CD4-positive, alpha-beta T cell treated with Interleukin-21 for 1 hour (primary cell): ENCODE results near the gene TAL1.

Experiments
- DNase-seq: peaks from one replicate; pipeline ENCODE4 v3.0.0-alpha.2; 2020

Gene TAL1

DNA sequence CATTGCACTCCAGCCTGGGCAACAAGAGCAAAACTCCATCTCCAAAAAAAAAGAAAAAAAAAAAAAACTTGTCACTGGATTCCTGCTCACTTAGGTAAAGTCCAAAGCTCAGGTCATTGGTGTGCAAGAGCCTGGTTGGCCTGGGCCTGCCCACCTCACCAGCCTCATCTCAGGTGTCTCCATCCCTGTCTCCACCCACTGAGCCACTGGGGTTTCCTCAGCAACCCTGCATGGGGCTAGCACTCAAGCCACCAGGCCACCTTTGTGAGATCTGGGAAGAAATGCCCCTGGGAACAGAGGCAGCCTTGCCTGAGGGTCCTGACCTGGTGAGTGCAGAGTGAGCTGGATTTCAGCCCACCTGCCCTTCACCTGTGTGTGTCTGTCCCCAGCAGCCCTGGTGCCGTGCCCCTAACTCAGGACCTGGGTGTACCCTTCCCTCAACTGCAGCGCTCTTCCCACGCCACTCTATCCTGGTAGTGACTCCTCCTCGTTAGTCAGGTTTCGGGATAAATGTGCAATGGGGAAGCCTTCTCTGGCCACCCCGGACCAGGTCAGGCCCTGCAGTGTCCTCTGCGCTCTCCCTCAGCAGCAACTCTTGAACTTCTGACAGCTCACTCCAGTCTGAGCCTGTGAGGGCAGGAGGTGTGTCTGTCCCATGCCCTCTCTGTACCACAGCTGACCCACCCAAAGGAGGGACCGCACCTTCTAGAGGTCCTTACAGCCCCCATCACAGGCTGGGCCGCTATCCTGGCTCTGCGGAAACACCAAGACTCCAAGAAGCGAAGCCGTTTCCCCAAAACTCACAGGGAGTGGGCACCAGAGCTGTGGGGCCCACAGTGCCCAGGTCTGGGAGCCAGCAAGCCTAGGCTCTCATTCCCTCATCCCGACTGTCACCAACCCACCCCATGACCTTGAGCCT is 45.5 kb downstream of the TAL1 start:
- DNase-seq, result no peak

DNA sequence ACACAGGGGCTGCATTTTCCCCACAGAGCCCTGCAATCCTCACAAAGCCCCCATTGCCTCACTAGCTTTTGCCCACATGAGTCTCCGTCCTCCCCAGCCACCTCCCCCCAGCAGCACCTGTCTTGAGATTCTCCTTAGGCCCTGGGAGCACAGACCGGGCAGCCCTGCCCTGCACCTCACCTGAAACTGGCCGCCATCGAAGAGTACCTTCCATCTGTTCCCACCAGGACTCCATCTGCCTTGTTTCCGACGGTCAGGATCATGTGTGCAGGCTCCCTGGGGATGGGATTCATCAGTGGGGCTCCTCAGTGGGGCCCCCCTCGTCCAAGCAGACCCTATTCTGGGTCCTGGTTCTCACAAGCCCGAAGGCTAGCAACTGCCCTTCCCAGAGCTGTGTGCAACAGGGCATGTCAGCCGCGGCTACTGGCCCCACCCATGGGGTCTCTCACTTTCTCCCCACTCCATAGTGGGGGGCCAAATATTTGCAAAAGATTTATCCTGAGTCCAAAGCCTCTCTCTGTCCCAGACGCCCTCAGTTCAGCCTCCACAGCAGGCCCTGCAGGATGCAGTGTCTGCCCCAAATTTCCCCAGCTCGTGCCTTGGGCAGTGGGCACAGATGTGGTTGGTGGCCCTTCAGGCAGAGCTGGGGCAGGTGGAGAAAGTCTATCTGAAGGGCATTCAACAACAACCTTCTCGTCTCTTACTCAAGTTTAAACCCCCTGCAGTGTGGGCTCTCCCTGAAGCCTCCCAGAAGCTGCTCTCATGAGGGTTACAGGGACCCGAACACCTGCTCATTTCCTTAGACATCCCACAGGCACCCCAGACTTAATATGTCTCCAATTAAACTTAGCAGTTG is 47.0 kb downstream of the TAL1 start:
- no peak for DNase-seq

DNA sequence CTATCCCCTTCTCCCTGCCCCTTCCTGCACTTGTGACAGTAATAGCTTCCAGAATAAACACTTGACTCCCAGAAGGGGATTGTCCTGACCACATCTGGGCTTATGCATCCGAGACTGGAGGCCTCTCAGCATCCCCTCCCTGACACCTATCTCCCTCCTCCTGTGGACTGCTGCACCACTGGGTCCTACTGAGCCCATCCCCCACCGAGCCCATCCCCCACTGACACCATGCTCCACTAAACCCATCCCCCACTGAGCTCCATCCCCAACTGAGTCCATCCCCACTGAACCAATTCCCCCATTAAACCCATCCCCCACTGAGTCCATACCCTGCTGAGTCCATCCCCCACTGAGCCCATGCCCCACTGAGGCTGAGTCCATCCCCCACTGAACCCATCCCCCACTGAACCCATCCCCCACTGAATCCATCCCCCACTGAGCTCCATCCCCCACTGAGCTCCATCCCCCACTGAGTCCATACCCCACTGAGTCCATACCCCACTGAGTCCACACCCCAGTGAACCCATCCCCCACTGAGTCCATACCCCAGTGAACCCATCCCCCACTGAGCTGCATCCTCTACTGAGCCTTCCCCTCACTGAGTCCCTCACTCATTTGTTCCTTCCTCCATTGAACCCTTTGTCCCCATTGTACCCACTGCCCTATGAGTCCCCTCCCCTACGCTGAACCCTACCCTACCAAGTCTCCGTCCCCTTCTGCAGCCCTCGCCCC is 47.8 kb downstream of the TAL1 start:
- DNase-seq, result no peak

GRCh38 chr1:47183308-47184089 is 48.5 kb downstream of the TAL1 start:
- DNase-seq, result no peak

GRCh38 chr1:47182676-47183235 is 49.3 kb downstream of the TAL1 start:
- no peak for DNase-seq

- DNase-seq, result no peak
Measured at GRCh38 chr1:47181955-47182675, 49.9 kb downstream of the TAL1 start.

GRCh38 chr1:47181095-47181954 is 50.7 kb downstream of the TAL1 start:
- DNase-seq, result no peak

DNA sequence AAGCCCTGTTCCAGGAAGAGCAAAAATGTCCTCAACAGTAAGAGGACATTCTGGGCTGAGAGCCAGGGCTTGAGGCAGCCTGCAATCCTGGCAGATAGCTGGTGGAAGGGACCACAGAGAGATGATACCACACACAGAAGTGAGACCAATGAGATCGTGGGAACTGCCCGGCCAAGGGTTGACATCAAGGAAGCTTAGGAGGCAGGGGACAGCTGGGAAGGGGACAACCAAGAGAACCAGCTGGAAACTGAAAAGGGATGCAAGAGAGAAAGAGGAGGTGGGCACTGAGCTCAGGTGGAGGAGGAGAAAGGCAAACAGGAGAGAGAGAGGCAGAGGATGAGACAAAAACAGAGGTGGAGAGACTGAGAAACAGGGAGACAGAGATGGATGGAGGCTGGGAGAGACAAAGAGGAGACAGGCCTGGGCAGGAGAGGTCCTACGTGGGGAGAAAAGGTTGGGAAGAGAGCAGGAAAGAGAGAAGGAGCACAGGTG is 51.4 kb downstream of the TAL1 start:
- DNase-seq, result no peak

DNA sequence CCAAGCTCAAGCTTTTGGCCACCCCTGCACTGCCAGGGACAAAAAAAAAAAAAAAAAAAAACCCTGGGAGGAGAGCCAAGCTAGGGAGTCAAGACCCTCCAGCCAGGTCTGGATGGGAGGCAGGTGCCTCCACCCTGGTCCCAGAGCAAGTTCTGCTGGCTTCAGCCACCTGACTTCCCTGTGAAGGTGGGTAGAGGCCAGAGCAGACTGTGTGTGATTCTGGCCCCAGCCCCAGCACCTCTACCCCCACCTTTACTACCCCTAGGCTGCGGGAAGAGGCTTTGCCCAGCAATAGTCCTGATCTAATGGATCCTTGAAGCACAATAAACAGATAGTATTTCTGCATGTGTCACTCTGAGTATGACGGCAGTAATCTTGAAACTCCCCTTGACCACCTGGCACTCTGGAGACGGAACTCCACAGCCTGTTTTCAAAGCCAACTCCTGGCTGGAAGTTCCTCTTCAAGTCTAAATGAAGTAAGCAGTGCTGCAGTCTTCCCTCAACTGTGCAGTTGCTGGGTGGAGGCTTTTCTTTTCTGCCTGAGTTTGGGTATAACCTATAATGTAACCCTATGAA is 51.9 kb downstream of the TAL1 start:
- DNase-seq, result no peak

DNA sequence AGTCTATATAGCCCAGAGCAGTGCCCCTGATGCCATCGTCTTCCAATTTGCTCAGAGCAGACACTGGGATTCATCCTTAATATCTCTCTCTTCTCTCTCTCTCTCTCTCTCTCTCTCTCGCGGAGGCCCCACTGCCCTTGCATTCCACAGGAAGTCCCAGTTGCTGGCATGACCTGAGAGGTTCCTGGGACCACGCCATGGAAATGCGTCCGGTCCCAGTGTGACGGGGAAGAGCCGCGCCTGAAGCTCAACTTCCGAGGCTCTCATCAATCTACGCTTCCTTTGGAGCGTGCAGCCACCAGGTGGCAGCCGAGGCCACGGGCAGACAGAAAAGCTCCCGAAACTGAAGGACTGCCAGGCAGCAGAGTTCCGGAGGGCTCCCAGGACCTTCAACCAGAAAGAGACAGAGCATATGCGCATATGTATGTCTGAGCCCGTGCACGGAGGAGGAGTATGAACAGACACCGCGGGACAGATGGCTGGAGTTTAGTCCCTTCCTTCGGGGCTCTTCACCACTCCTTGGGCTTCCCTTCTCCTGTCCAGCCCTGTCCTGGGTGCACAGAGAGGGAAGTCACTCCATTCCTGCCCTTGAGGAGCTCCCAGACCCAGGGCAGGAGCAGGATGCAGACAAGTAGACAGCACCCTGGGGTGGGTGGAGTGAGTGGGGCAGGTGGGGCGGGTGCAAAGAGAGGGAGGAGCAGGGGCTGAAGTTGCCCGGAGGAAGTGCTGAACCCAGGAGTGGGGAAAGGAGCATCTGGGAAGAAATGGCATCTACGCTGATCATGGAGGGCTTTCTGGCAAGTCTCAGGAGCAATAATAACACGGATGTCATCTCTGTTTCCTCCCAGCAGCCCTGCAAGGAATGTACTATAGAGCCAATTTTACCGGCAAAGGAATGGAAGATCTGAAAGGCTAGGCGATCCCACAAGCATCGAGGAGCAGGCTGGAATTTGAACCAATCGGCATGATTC is 52.7 kb downstream of the TAL1 start:
- DNase-seq, result peak; percentile 69

DNA sequence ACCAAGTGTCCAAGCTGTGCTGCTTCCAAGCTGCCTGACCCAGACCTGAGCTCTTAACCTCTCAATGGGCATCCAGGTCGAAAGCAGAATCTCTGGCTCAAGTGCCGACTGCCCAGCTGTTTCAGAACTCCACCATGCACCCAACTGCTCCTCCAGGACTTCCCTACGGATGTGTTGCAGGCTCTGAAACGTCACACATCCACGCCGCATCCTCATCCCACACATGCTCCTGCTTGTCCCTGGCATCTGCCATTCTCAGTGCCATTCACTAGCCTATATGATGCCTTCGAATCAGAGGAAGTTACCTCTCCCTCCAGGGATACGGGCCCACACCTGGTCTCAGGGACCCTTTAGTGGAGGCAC is 53.4 kb downstream of the TAL1 start:
- DNase-seq, result no peak

- DNase-seq, result no peak
Measured at GRCh38 chr1:47178020-47178419, 54.0 kb downstream of the TAL1 start.

DNA sequence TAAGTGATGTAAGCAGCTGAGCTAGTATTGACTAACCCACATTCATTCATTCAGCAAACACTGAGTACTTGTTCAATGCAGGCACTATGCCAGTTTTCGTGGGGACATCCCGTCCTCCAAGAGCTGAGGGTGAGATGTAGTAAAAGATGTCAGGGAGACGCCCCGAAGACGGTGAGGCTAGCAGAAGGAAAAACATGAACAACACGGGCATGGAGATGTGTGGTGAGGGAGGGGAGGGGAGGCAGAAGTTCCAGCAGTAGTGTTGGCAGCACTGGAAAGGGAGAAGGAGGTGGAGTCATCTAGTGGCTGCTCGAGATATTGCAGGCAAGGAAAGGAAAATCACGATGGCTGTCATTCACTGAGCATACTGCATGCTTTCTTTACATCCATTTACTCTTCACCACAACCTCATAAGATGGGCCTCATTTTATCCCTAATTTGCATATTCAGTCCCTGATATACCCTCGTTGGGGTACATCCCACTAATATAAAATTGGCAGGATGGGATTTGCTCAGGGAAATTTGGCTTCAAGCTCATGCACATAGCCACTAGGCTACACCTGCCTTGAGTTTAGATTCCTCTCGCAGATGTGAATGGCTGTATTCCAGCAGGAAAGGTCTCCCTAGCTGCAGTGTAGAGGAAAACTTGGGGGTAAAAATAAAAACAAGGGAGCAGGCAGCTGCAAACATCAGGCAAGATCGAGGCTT is 56.6 kb downstream of the TAL1 start:
- DNase-seq, result peak; percentile 45

DNA sequence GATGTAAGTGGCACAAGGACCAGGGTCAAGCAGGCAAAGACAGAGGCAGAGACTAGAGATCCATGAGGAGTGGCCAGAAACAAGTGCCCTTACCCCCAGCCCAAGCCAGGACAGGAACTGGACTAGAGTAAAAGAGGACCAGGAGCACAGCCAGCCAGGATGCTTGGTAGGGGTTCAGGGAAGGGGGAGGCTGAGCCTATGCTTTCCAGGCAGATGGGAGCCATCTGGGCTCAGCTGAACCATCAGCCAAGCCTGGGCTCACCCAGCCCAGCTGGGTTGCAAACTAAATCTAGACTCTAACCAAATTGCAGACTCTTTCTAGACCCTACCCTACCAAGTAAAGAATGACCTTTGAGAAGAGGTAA is 57.4 kb downstream of the TAL1 start:
- DNase-seq, result no peak

DNA sequence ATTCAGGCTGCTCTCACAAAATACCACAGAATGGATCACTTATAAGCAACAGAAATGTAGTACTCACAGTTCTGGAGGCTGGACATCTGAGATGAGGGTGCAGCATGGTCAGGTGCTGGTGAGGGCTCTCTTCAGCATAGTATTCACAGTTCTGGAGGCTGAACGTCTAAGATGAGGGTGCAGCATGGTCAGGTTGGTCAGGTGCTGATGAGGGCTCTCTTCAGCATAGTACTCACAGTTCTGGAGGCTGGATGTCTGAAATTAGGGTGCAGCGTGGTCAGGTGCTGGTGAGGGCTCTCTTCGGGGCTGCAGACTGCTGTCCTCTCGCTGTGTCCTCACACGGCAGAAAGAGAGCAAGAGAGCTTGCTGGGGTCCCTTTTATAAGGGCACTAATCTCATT is 59.2 kb downstream of the TAL1 start:
- DNase-seq, result no peak
